ENCODE measurements around the gene TTBK1. TPM values are rescaled to one million over a fixed set of nuclear protein-coding genes. Genes with fewer than 3 reads are reported as not detected.
"Not testable (repeated sequence)": the region's sequence is repeated elsewhere in the genome, so short reads cannot be mapped to it uniquely, and the experiment has no call there.

Gene TTBK1
- polyA plus RNA-seq, 1 donor: 0.04 TPM

DNA sequence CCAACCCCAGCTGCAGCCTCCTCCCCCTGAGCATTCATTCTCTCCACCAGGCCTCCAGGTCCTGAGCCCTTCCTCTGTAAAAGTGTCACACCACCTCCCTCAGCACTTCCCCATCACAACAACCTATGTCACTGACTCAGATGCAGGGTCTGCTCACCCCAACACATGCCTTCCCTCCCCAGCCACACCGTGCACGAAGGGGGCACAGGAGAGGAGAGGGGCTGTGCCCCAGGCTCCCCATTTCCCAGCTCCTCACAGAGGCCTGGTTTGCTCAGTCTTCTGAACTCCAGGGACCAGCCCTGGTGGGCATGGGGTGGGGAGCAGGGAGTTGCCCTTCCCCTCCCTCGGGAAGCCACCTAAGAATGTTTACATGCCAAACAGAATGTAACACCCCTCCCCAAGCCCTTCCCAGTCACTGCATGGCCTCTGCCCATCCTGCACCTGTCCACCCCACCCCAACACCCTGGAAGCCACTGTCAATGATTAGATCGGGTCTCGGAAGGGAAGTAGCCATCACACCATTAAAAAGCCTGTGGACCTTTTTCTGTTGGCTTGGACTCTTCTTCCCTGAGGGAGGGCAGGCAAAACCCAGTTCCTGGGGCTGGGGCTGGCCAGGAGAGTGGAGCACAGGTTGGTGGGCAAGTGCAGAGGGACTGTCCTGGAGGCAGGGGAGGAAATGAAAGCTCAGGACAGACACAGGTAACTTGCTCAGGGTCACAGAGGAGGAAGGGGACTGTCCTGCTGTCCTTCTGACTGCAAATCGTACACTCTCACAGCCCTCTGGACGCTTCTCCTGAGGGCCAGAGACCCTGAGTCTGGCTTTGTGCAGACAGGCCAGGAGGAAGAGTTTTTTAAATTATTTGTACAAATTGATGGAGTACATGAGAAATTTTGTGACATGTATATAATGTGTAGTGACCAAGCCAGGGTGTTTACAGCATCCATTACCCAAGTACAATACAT, 44.7 kb downstream of the TTBK1 start:
- no peak for DNase-seq (ENCODE audit: low read depth)

- no peak for DNase-seq (ENCODE audit: low read depth)
Measured at GRCh38 chr6:43290339-43290904, 47.1 kb downstream of the TTBK1 start.

DNA sequence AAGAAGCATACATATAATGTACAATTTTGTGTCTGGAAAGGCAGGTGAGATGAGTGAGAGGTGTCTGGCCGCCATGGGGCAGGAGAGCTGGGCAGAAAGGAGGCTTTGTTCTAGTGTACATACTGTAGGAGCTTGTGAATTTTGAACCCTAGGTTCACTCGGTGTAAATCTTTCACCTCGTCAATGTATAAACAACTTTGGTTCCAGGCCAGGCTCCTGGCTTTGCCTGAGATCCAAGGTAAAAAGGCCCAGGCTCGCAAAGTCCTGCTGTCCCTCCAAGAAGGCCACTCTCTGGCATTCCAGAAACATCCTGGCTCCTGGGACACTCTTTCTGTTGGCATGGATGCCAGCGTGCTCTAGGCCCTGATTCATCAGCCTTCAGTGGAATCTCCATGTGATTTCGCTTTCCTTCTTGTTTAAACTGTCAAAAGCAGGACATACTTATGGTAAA, 47.6 kb downstream of the TTBK1 start:
- DNase-seq (ENCODE audit: low read depth): no peak

GRCh38 chr6:43291708-43292107, 48.4 kb downstream of the TTBK1 start:
- DNase-seq (ENCODE audit: low read depth): no peak

GRCh38 chr6:43292341-43292740, 49.1 kb downstream of the TTBK1 start:
- no peak for DNase-seq (ENCODE audit: low read depth)

DNA sequence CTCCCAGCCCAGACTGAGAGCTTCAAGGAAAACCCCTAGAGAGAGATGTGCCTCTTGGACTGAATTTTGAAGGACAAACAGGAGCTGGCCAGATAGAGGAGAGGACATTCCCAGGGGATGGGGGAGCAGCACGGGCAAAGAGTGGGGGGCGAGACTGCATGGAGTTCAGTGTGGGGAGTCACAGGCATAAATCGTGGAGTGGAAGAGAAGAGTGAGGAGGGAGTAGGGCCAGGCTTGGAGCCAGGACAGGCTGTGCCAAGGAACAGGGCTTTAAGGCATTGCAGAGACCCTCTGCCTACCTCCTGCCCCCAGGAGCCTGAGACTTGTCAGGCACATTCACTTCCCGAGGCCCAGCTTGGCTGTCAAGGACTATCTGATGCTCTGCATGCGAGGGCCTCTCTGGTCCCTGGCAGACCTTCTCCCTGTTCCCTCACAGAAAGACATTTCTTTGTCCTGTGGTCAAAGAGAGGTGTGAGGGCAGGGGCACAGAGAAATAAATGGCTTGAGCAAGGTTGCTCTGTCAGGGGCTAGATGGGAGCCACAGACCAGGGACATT, 49.6 kb downstream of the TTBK1 start:
- no peak for DNase-seq (ENCODE audit: low read depth)

DNA sequence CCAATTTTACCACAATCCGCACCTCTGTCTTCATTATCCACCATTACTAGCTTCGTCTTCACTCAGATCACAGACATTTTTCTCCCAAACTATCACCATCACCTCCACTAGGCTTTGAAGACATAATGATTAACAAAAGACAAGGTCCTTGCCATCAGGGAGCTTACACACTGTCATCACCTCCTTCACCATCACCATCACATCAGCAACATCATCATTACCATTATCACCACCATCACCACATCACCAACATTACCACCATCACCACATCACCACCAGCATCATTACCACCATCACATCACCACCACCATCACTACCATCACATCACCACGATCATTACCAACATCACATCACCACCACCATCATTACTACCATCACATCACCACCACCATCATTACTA, 50.4 kb downstream of the TTBK1 start:
- no peak for DNase-seq (ENCODE audit: low read depth)

GRCh38 chr6:43294536-43294935, 51.3 kb downstream of the TTBK1 start:
- DNase-seq (ENCODE audit: low read depth): no peak

GRCh38 chr6:43295456-43295855, 52.2 kb downstream of the TTBK1 start:
- DNase-seq (ENCODE audit: low read depth): no peak

GRCh38 chr6:43296780-43297497, 53.7 kb downstream of the TTBK1 start:
- DNase-seq (ENCODE audit: low read depth): no peak

DNA sequence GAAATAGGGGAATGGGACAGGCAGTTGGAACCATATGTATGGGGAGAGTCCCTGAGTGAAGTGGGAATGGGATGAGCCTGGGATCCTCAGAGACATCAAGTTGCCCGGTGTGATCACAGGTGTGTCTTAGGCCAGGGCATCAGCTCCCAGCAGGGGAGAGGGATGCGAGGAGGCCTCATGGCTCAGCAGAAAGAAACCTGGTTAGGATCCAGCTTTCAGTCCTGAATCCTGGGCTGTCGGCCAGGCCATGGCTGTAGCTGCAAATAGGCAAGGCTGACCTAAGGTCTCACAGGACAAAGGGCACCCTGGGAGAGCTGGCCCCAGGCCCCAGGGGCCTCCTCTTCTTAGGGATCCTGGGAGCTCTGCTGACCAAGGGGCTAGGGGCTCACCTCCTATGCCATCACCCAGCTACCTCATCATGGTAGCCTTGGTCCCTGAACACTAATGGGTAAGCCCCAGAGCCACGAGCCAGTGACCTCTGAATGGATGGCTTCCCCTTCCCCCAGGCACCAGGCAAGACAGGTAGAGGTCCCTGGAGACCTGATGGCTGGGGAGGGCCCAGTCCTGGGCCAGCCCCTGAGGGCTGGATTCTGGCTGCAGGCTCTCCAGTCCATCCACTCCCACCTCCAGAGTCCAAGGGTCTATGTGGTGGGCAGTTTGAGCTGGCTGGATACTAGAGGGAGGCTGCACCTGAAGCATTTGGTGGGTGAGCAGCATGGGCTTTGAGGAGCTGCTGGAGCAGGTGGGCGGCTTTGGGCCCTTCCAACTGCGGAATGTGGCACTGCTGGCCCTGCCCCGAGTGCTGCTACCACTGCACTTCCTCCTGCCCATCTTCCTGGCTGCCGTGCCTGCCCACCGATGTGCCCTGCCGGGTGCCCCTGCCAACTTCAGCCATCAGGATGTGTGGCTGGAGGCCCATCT, 54.6 kb downstream of the TTBK1 start, which contains the start of gene SLC22A7:
SLC22A7 (plus strand) TSS at position 617 of the 921 bp plus-strand sequence; CDS start at position 716, 99 bp downstream.
- DNase-seq (ENCODE audit: low read depth): no peak

DNA sequence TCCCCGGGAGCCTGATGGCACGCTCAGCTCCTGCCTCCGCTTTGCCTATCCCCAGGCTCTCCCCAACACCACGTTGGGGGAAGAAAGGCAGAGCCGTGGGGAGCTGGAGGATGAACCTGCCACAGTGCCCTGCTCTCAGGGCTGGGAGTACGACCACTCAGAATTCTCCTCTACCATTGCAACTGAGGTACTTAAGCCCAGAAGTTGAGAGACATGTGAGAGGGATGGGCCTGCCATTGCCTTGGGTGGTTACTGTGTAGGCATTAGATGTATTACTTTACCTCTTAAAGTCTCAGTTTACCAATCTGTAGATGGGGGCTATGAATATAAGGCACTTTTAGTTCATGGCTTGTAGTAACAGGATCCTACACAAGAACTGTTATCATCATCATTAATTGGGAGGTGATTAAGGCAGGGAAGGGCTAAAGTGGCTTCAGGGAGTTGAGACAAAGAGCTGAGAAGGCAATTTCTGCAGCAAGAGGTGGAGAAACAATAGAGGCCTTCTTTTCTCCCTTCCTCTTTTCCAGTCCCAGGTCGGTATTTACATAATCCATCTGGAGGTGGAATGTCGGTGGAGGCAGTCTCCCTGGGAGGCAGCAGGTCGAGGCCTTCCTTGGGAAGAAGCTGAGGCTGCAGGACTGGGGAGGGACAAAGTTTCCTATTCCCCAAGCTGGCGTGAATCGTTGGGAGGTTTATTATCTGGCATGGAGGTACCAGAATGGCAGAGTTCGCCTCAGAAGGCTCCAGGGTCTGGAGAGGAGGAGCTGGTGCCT, 55.5 kb downstream of the TTBK1 start:
- no peak for DNase-seq (ENCODE audit: low read depth)

- DNase-seq (ENCODE audit: low read depth): no peak
Measured at GRCh38 chr6:43299338-43300293, 56.3 kb downstream of the TTBK1 start.

GRCh38 chr6:43301081-43301870, 58.0 kb downstream of the TTBK1 start:
- no peak for DNase-seq (ENCODE audit: low read depth)

DNA sequence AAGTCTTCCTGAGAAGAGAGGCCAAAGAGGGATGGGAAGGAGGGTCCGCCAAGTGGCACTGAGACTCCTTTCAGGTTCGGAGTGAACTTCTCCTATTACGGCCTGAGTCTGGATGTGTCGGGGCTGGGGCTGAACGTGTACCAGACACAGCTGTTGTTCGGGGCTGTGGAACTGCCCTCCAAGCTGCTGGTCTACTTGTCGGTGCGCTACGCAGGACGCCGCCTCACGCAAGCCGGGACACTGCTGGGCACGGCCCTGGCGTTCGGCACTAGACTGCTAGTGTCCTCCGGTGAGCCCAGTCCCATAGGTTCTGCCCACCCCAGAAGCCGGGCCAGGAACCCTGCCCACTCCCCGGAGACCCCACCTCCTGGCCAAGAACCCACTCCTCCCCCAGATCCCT, 58.8 kb downstream of the TTBK1 start:
- DNase-seq (ENCODE audit: low read depth): no peak

GRCh38 chr6:43303006-43303405, 59.7 kb downstream of the TTBK1 start:
- DNase-seq (ENCODE audit: low read depth): not testable (repeated sequence)

DNA sequence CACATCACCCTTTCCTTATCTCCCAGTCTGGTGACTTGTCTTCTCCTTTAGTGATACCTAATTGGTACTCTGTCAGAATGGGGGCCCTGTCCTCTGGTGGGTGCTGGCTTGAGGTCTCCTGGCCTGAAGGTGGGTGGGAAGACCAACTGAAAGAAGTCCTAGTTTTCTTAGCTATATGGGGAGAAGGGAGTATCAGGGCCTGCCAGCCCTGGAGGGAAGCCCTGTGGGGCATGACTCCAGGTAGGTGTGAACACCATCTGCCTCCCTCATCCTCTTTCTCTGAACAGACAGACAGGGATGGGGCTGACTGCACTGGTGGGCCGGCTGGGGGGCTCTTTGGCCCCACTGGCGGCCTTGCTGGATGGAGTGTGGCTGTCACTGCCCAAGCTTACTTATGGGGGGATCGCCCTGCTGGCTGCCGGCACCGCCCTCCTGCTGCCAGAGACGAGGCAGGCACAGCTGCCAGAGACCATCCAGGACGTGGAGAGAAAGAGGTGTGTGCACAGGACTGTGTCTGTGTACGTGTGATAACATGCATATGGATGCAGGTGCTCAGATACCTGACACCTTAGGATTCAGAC, 60.6 kb downstream of the TTBK1 start:
- DNase-seq (ENCODE audit: low read depth): no peak

- DNase-seq (ENCODE audit: low read depth): no peak
Measured at GRCh38 chr6:43304361-43304760, 61.1 kb downstream of the TTBK1 start.
